OCI-LY3 (cell line): Measurements from ENCODE around the gene FGF7.

Source experiments
- H2AFZ ChIP-seq: fragments of 200-600, 300-600 bp; shearing (Covaris generic); 2 replicates; pipeline ENCODE4 v1.6.0; 2014; ENCODE audit warnings: antibody characterized with exemption, low read depth, low read length
- H3K27ac ChIP-seq: fragments of 200-600, 300-600 bp; sonication (generic); 2 replicates; pipeline ENCODE4 v1.5.1; 2014; ENCODE audit warnings: mild to moderate bottlenecking, low read length, moderate library complexity, mixed read lengths
- H3K27me3 ChIP-seq: fragments of 200-600, 300-600 bp; sonication (generic); 2 replicates; pipeline ENCODE4 v1.6.1; 2014; ENCODE audit warnings: low read depth, low read length, mixed read lengths
- H3K36me3 ChIP-seq: fragments of 200-600, 300-600 bp; sonication (generic); replicated peaks from 2 replicates; pipeline ENCODE3; 2014; ENCODE audit warnings: low read depth, low read length, mixed read lengths
- H3K4me1 ChIP-seq: fragments of 300-600, 200-600 bp; sonication (generic); 2 replicates; pipeline ENCODE4 v1.6.1; 2014; ENCODE audit warnings: low read length, mixed read lengths
- H3K4me2 ChIP-seq: fragments of 200-600, 300-600 bp; sonication (generic); 2 replicates; pipeline ENCODE4 v1.6.1; 2014; ENCODE audit warnings: low read length, mixed read lengths
- H3K4me3 ChIP-seq: fragments of 300-600, 200-600 bp; sonication (generic); 2 replicates; pipeline ENCODE4 v1.5.1; 2014; ENCODE audit warnings: antibody characterized with exemption, mild to moderate bottlenecking, low read length, moderate library complexity
- H3K79me2 ChIP-seq: fragments of 300-600, 200-600 bp; shearing (Covaris generic); 2 replicates; pipeline ENCODE4 v1.6.1; 2014; ENCODE audit warnings: mild to moderate bottlenecking, low read length, mixed read lengths
- H3K9ac ChIP-seq: fragments of 300-600, 200-600 bp; shearing (Covaris generic); 2 replicates; pipeline ENCODE4 v1.6.0; 2014; ENCODE audit warnings: mild to moderate bottlenecking, low read length, moderate library complexity
- H3K9me3 ChIP-seq: fragments of 200-600, 300-600 bp; shearing (Covaris generic); 2 replicates; pipeline ENCODE4 v1.6.1; 2014; ENCODE audit warnings: low read length, mixed read lengths; ENCODE audit not compliant: insufficient read depth
- H4K20me1 ChIP-seq: fragments of 200-600, 300-600 bp; sonication (generic); 2 replicates; pipeline ENCODE4 v1.6.1; 2016; ENCODE audit warnings: low read length, mixed read lengths; ENCODE audit not compliant: insufficient read depth
- EZH2phosphoT487 ChIP-seq: fragments of 200-600 bp; shearing (Covaris generic); IDR thresholded peaks from 2 replicates; pipeline ENCODE4 v1.6.1; 2018; ENCODE audit warnings: antibody characterized with exemption, mixed run types, low read depth
- TF ChIP-seq, protein P1 (sequence below): fragments of 200-600, 300-600 bp; sonication (generic); IDR thresholded peaks from 2 replicates; pipeline ENCODE4 v1.5.1; 2014; ENCODE audit warnings: antibody characterized with exemption, low read length, low read depth

Gene FGF7

GRCh38 chr15:49418811-49419210 lies 4.2 kb upstream of the FGF7 start:
- H3K9me3 ChIP-seq = no peaks in the 10 kb centered on the region
- no peak overlapping the region for H3K4me2 ChIP-seq
- H3K9ac ChIP-seq = no peak overlapping the region
- no peak overlapping the region for H3K27ac ChIP-seq
- no peaks in the 10 kb centered on the region for H3K36me3 ChIP-seq
- no peak overlapping the region for H2AFZ ChIP-seq
- no peaks in the 10 kb centered on the region for H3K79me2 ChIP-seq
- H3K4me3 ChIP-seq = no peak overlapping the region
- no peaks in the 10 kb centered on the region for H4K20me1 ChIP-seq
- TF ChIP-seq, protein P1, sequence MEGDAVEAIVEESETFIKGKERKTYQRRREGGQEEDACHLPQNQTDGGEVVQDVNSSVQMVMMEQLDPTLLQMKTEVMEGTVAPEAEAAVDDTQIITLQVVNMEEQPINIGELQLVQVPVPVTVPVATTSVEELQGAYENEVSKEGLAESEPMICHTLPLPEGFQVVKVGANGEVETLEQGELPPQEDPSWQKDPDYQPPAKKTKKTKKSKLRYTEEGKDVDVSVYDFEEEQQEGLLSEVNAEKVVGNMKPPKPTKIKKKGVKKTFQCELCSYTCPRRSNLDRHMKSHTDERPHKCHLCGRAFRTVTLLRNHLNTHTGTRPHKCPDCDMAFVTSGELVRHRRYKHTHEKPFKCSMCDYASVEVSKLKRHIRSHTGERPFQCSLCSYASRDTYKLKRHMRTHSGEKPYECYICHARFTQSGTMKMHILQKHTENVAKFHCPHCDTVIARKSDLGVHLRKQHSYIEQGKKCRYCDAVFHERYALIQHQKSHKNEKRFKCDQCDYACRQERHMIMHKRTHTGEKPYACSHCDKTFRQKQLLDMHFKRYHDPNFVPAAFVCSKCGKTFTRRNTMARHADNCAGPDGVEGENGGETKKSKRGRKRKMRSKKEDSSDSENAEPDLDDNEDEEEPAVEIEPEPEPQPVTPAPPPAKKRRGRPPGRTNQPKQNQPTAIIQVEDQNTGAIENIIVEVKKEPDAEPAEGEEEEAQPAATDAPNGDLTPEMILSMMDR = no peak
- no peak for TF ChIP-seq EZH2phosphoT487
- H3K27me3 ChIP-seq = 0 out of 2 replicates have a peak, but pooled peaks cover 3% of the 10 kb centered on the region
- H3K4me1 ChIP-seq = no peaks in the 10 kb centered on the region

- no peak for TF ChIP-seq EZH2phosphoT487
- TF ChIP-seq, protein P1 = peak; percentile 75
- Histone ChIP-seq H3K9me3 (no peaks in the 10 kb centered on the region), H4K20me1 (no peaks in the 10 kb centered on the region), H3K4me1 (no peaks in the 10 kb centered on the region), H3K79me2 (no peaks in the 10 kb centered on the region), H3K27me3 (0 out of 2 replicates have a peak, but pooled peaks cover 3% of the 10 kb centered on the region), H3K9ac (no peak overlapping the region), H3K4me3 (peak overlapping the region; percentile 33), H3K36me3 (no peaks in the 10 kb centered on the region), H3K4me2 (peak overlapping the region; percentile 40), H3K27ac (no peak overlapping the region), H2AFZ (peak overlapping the region; percentile 61)
Measured at GRCh38 chr15:49421991-49422390, 1.1 kb upstream of the FGF7 start.

GRCh38 chr15:49423901-49424550 lies 984 bp downstream of the FGF7 start:
- Histone ChIP-seq H3K79me2 (no peaks in the 10 kb centered on the region), H3K4me1 (no peaks in the 10 kb centered on the region), H3K4me3 (no peak overlapping the region), H4K20me1 (no peaks in the 10 kb centered on the region), H3K27ac (no peak overlapping the region), H3K9me3 (no peaks in the 10 kb centered on the region), H3K36me3 (no peaks in the 10 kb centered on the region), H3K9ac (no peak overlapping the region), H2AFZ (no peak overlapping the region), H3K27me3 (0 out of 2 replicates have a peak, but pooled peaks cover 3% of the 10 kb centered on the region), H3K4me2 (no peak overlapping the region)
- TF ChIP-seq, protein P1 = no peak
- TF ChIP-seq EZH2phosphoT487 = no peak

- Histone ChIP-seq H3K4me1 (no peaks in the 10 kb centered on the region), H4K20me1 (no peaks in the 10 kb centered on the region), H3K9ac (no peak overlapping the region), H3K4me3 (no peak overlapping the region), H3K36me3 (no peaks in the 10 kb centered on the region), H2AFZ (no peak overlapping the region), H3K4me2 (no peak overlapping the region), H3K9me3 (no peaks in the 10 kb centered on the region), H3K79me2 (no peaks in the 10 kb centered on the region), H3K27ac (no peak overlapping the region), H3K27me3 (0 out of 2 replicates have a peak, but pooled peaks cover 3% of the 10 kb centered on the region)
- no peak for TF ChIP-seq EZH2phosphoT487
- TF ChIP-seq, protein P1 = no peak
Measured at GRCh38 chr15:49424954-49425353, 1.9 kb downstream of the FGF7 start.
